IPS DF 4.7 (cell line): ENCODE results near the gene SLC25A10.

Source experiments
- DNase-seq: peaks from one replicate; pipeline ENCODE4 v3.0.0-alpha.2; 2013; ENCODE audit warnings: low spot score; ENCODE audit errors: extremely low read depth

Gene SLC25A10

DNA sequence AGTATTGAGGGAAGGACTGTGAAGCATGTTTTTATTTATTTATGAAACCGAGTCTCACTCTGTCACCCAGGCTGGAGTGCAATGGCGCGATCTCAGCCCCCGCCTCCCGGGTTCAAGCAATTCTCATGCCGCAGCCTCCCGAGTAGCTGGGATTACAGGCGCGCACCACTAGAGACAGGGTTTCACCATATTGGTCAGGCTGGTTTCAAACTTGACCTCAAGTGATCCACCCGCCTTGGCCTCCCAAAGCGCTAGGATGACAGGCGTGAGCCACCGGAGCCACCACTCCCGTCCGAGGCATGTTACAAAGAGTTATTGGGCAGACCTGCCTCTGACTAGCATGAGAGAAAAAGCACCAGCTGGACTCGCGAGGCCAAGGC is 5.9 kb upstream of the SLC25A10 start:
- no peak for DNase-seq

DNA sequence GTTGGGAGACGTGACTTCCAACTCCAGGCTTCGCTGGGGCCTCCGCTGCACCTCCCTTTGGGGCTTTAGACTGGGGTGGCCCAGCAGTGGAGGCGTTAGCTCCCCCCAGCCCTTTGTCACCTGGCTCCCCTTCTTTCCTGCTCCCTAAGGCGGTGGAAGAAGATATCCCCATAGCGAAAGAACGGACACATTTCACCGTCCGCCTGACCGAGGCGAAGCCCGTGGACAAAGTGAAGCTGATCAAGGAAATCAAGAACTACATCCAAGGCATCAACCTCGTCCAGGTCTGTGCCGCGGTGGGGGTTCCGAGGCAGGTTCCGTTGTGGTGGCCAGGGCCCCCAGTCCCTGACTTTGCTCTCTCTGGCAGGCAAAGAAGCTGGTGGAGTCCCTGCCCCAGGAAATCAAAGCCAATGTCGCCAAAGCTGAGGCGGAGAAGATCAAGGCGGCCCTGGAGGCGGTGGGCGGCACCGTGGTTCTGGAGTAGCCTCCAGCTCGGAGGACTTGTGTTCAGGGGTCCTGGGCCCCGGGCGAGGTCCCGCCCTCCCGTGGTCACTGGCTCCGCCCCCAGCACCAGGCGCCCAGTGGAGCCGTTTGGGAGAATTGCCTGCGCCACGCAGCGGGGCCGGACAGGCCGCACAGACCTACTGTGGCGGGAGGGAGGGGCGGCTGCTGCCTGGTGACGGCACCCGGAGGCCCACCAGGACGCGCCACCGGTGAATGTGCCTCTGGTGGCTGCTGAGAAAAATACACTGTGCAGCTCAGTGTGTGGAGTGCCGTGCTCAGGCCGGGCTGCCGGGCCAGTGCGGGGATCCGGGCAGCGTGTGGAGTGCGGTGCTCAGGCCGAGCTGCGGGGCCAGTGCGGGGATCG is 5.1 kb upstream of the SLC25A10 start:
- DNase-seq = no peak

DNA sequence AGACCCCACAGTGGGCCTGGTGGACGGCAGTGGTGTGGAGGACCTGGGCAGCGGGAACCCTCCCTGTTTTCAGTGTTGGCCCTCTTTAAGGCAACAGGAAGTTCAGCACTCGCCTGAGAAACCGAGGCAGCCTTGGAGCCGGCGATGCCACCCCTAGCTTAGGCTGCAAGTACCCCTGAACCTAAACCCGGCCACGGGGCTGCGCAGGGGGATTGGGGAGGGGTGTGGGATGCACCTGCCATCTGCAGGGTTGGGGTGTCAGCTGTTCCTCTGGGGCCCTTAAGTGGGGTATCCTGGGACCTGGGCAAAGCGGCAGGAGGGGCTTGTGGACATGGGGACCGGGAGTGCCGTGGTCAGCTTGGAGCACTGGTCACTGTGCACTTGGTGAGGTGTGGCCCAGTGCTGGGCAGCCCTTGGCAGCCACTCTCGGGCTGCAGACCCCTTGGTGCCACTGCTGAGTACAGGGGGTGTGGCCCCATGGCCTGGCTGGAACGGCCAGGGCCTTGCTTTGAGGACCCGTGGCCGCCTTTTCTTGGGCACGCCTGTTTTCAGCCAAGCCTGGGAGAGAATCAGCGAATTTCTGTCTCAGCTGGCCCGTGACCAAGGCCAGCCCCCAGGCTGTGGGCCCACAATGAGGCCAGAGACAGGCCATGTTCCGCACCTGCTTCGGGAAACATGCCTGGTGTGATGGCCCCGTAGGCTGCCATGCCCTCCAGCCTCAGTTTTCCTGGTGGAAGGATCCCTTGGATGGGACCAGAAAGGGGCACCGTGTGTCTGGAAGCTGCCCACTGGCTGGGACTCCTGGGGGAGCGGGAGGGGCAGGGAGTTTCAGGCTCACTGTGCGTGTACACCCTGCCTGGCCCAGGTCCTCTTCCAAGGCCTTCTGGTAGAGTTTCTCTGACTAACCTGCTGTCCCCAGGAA is 4.1 kb upstream of the SLC25A10 start:
- no peak for DNase-seq

- no peak for DNase-seq
These were observed 3.3 kb upstream of the SLC25A10 start for GRCh38 chr17:81708739-81709185.

GRCh38 chr17:81710514-81711308 is 1.4 kb upstream of the SLC25A10 start:
- no peak for DNase-seq

GRCh38 chr17:81712468-81713003 is 452 bp downstream of the SLC25A10 start:
- DNase-seq = no peak

- no peak for DNase-seq
These were observed 996 bp downstream of the SLC25A10 start for GRCh38 chr17:81713004-81713555.

DNA sequence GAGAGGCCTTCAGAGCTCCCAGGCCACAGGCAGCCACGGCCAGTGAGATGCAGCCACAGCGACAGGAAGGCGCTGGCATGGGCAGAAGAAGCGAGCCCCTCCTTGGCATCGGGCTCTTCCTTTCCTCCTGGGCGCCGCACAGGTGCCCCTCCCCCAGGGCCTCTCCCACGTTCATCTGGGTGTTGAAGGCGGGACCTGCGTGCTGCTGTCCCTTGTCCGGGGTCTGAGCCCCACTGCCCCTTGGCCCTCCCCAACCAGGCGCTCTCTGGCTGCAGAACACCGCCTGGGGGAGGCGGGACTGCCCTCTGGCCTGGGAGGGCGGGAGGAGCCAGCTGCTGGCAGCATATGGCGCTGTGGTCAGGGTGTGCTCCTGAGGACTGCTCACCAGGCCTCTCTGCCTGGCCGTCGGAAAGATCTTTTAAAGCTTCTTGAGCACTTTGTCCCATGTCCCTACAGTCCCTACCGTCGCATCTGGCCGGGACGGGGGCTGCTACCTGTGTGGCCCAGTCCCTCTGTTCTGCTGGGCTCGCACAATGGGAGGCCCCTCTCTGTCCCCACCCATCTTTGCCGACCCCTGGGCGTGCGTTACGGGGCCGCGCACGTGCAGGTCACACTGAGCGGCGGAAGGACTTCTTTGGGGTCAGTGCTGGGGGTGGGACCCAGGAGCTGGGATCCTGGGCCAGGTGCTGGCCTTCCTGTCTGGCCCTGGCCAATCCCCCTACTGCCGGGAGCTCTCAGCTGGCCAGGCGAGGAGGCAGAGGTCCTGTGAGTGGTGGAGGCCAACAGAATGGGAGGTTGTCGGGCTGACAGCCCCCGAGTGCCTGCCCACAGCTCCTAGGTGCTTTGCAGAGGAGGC is 1.7 kb downstream of the SLC25A10 start:
- DNase-seq = no peak

- DNase-seq = no peak
These were observed 2.5 kb downstream of the SLC25A10 start for GRCh38 chr17:81714412-81715106.

GRCh38 chr17:81715107-81715871 is 3.2 kb downstream of the SLC25A10 start:
- no peak for DNase-seq

DNA sequence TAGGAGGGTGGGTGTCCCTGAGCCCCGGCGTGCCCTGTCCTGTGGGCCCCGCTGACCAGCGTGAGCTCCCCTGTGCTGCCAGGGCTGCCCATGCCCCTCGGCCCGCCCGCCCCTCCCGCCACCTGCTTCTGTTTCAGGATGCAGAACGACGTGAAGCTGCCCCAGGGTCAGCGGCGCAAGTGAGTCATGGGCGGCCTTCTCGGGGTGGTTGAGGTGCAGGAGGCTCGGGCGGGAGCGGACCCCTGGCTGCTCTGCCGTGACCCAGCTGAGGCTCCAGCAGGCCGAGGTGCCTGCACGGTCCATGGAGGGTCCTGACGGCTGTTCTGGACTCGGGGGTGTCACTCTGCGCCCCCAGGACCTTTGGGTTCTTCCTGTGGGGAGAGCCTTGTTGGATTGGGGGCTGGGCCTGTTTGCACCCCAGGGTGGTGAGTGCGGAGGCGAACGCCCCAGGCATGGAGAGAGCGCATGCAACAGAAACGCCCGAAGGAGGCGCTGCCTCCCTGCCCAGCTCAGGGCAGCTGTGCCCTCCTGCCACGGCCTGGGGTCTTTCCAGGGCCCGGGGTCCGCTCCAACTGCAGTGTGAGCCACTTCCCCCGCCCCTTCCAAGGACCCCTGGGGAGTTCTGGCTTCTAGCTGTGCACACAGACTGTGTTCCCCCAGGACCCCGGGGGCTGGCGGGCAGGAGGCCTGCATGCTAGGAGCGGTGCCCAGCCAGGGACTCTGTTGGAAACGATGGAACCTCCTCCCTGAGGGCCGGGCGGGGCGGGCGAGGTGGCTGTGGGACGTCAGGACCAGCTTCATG is 4.0 kb downstream of the SLC25A10 start:
- no peak for DNase-seq

DNA sequence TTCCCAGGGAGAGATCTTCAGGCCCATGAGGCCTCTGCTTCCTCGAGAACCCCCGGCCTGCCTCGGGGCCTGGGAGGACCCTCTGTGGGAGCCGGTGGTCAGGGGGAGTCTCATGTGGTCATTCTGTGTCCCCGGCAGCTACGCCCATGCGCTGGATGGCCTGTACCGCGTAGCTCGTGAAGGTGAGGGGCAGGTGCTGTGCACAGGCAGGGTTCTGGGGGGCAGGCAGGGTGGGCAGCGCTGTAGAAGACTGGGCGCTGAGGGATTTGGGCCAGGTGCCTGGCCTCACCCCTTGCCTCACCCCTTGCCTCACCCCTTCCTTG is 4.6 kb downstream of the SLC25A10 start:
- DNase-seq = no peak

- DNase-seq = no peak
These were observed 5.1 kb downstream of the SLC25A10 start for GRCh38 chr17:81717049-81717765.

DNA sequence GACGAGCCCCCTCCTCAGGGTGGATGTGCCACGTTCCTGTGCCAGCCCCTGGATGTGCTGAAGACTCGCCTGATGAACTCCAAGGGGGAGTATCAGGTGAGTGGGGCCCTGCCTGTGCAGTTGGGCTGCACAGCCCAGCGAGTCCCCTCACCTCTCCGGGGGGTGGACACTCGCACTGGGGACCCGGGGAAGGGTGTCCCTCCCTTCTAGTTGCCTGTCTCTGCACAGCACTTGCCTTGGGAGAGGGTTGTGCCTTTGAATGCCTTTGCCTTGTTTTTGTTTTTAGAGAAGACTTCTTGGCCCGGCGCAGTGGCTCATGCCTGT is 5.6 kb downstream of the SLC25A10 start:
- DNase-seq = no peak

DNA sequence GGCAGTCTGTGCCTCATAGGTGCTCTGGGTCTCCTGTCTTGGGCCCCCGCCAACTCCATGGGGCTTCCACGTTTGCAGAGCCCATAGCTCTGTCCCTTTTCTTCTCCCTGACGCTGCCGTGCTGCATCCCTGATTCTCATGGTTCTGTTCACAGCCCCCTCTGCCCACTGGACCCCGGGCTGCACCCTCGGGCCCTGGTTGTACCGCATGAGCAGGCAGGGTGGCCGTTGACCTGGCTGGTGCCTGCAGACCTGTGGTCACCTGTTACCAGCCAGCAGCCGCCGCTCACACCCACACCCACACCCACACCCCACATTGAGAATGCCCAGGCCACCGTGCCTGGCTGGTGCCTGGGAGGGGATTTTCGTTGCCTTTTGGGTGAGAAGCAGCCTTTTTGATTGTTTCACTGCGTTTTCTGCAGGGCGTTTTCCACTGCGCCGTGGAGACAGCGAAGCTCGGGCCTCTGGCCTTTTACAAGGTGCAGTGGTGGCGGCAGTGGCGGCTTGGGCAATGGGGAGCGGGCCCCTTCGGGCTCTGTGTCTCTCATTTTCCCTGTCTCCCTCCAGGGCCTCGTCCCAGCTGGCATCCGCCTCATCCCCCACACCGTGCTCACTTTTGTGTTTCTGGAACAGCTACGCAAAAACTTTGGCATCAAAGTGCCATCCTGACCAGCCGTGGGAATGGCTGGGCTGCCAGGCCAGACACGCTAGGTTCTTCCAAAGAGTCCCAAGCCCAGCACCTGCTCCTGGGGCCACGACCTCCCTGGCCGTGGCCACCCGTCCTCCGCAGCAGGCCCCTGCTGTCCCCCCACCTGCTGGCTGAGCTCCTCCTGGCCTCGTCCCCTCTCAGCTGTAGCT is 7.6 kb downstream of the SLC25A10 start:
- no peak for DNase-seq

DNA sequence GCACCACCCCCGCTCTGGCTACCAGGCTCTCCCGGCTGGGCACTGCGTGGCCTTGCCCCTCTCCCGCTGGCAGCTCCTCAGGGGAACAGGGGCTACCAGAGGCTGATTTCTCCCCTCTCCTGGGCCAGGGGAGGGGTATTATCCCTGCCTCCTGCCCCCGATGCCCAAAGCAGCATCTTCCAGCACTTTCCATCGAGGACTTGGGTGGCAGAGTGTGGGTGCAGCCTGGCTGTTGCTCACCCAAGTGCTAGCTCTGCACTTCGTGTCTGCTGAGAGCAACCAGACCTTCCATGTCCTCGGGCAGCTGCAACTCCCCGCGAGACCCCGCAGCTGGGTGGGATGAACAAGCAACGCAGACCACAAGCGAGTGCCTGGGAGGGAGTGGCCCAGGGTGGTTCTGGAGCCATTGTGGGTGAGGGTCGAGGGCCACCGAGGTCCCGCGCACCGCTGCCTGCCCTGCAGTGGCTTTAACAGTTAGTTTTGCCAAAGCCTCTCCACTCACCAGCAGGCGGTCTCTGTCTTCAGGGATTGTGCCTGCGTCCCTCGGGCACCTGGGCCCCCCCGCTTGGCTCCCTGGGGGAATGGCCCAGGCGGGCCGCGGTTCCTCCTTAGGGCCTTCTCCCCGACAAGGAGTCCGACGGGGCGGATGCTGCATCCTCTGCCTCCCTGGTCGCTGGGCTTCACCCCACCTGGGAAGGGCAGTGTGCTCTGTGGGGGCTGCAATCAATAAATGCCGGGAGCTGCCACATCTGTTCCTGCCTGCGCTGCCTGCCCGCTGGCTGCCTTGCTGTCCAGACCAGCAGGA is 8.4 kb downstream of the SLC25A10 start:
- DNase-seq = no peak
